Nephron (organoid): ENCODE results near the gene LPCAT2.
A peak's percentile ranks its signal among the peaks of the same experiment; 100 is the strongest.

Source experiments
- H3K27ac Mint-ChIP-seq, 3 experiments: 2 replicates each; pipeline ENCODE4 v1.8.0; 2020; ENCODE audit warnings: mixed read lengths in 3 of 3, mild to moderate bottlenecking in 2 of 3, moderate library complexity in 1 of 3
- H3K27me3 Mint-ChIP-seq: 2 replicates; pipeline ENCODE4 v1.8.0; 2021; ENCODE audit warnings: low read depth, mild to moderate bottlenecking, moderate library complexity, mixed read lengths
- H3K36me3 Mint-ChIP-seq: 2 replicates; pipeline ENCODE4 v1.8.0; 2020; ENCODE audit warnings: low read depth, mixed read lengths
- H3K4me1 Mint-ChIP-seq: 2 replicates; pipeline ENCODE4 v1.8.0; 2020; ENCODE audit warnings: mixed read lengths
- H3K4me3 Mint-ChIP-seq, 3 experiments: 2 replicates each; pipeline ENCODE4 v1.8.0; 2020; ENCODE audit warnings: mild to moderate bottlenecking in 3 of 3, mixed read lengths in 3 of 3, moderate library complexity in 2 of 3
- H3K9me3 Mint-ChIP-seq: 2 replicates; pipeline ENCODE4 v1.8.0; 2020; ENCODE audit warnings: mixed read lengths
- CTCF ChIP-seq, 3 experiments: fragments of 200-600 bp; sonication (generic); IDR thresholded peaks; one replicate each; pipeline ENCODE4 v1.5.0; 2021; ENCODE audit warnings: antibody characterized with exemption in 3 of 3; ENCODE audit not compliant: unreplicated experiment in 3 of 3

Gene LPCAT2

GRCh38 chr16:55534756-55535155, 25.9 kb downstream of the LPCAT2 start:
- H3K27ac Mint-ChIP-seq: no peak overlapping the region
- no peaks in the 10 kb centered on the region for H3K36me3 Mint-ChIP-seq
- no peak for TF ChIP-seq CTCF (IDR thresholded peaks at IDR 0.05; ENCODE audit: unreplicated experiment in 3 of 3)
- H3K4me3 Mint-ChIP-seq: no peak overlapping the region
- no peaks in the 10 kb centered on the region for H3K27me3 Mint-ChIP-seq
- H3K9me3 Mint-ChIP-seq: no peaks in the 10 kb centered on the region
- H3K4me1 Mint-ChIP-seq: peaks cover 4% of the 10 kb centered on the region

GRCh38 chr16:55539049-55539448, 30.2 kb downstream of the LPCAT2 start:
- H3K4me3 Mint-ChIP-seq: no peak overlapping the region
- peak overlapping the region in 1 of 3 experiments; percentile 40 for H3K27ac Mint-ChIP-seq
- no peaks in the 10 kb centered on the region for H3K36me3 Mint-ChIP-seq
- peaks cover 4% of the 10 kb centered on the region for H3K4me1 Mint-ChIP-seq
- no peaks in the 10 kb centered on the region for H3K27me3 Mint-ChIP-seq
- H3K9me3 Mint-ChIP-seq: no peaks in the 10 kb centered on the region
- TF ChIP-seq CTCF (IDR thresholded peaks at IDR 0.05; ENCODE audit: unreplicated experiment in 3 of 3): no peak

GRCh38 chr16:55539488-55539887, 30.6 kb downstream of the LPCAT2 start:
- Mint-ChIP-seq H3K36me3 (no peaks in the 10 kb centered on the region), H3K9me3 (no peaks in the 10 kb centered on the region), H3K27me3 (no peaks in the 10 kb centered on the region), H3K4me3 (no peak overlapping the region), H3K4me1 (peaks cover 4% of the 10 kb centered on the region), H3K27ac (no peak overlapping the region)
- TF ChIP-seq CTCF (IDR thresholded peaks at IDR 0.05; ENCODE audit: unreplicated experiment in 3 of 3): no peak

- H3K27me3 Mint-ChIP-seq: no peaks in the 10 kb centered on the region
- no peak overlapping the region for H3K27ac Mint-ChIP-seq
- TF ChIP-seq CTCF (IDR thresholded peaks at IDR 0.05; ENCODE audit: unreplicated experiment in 3 of 3): no peak
- H3K4me1 Mint-ChIP-seq: peaks cover 4% of the 10 kb centered on the region
- no peaks in the 10 kb centered on the region for H3K9me3 Mint-ChIP-seq
- no peak overlapping the region for H3K4me3 Mint-ChIP-seq
- no peaks in the 10 kb centered on the region for H3K36me3 Mint-ChIP-seq
Observed at GRCh38 chr16:55540221-55540620, 31.3 kb downstream of the LPCAT2 start.

GRCh38 chr16:55542459-55543082, 33.7 kb downstream of the LPCAT2 start:
- Mint-ChIP-seq H3K27ac (no peak overlapping the region), H3K4me1 (peaks cover 4% of the 10 kb centered on the region), H3K4me3 (no peak overlapping the region), H3K27me3 (no peaks in the 10 kb centered on the region), H3K36me3 (no peaks in the 10 kb centered on the region), H3K9me3 (no peaks in the 10 kb centered on the region)
- TF ChIP-seq CTCF (IDR thresholded peaks at IDR 0.05; ENCODE audit: unreplicated experiment in 3 of 3): no peak

- peak; percentile 41 to 61 (median 45) for TF ChIP-seq CTCF (IDR thresholded peaks at IDR 0.05; ENCODE audit: unreplicated experiment in 3 of 3)
- Mint-ChIP-seq H3K27ac (no peak overlapping the region), H3K4me3 (no peak overlapping the region), H3K4me1 (peaks cover 4% of the 10 kb centered on the region), H3K27me3 (no peaks in the 10 kb centered on the region), H3K9me3 (no peaks in the 10 kb centered on the region), H3K36me3 (no peaks in the 10 kb centered on the region)
Observed at GRCh38 chr16:55543472-55543871, 34.6 kb downstream of the LPCAT2 start.
